BLaER1 (cell line): Measurements from ENCODE around the gene CTRB1.

Source experiments
- H3K27ac ChIP-seq: shearing (Covaris generic); formaldehyde crosslinking; 2 replicates; pipeline ENCODE4 v1.8.1; 2022
- H3K27me3 ChIP-seq: shearing (Covaris generic); formaldehyde crosslinking; 2 replicates; pipeline ENCODE4 v1.8.1; 2022
- H3K36me3 ChIP-seq: shearing (Covaris generic); formaldehyde crosslinking; 2 replicates; pipeline ENCODE4 v1.8.1; 2022
- H3K4me1 ChIP-seq: shearing (Covaris generic); formaldehyde crosslinking; 2 replicates; pipeline ENCODE4 v1.8.1; 2022
- H3K4me2 ChIP-seq: shearing (Covaris generic); formaldehyde crosslinking; 2 replicates; pipeline ENCODE4 v1.8.1; 2022
- H3K4me3 ChIP-seq: shearing (Covaris generic); formaldehyde crosslinking; 2 replicates; pipeline ENCODE4 v1.8.1; 2022
- H3K9ac ChIP-seq: shearing (Covaris generic); formaldehyde crosslinking; 2 replicates; pipeline ENCODE4 v1.8.1; 2022
- H3K9me3 ChIP-seq: shearing (Covaris generic); formaldehyde crosslinking; 2 replicates; pipeline ENCODE4 v1.8.1; 2022
- H4K20me1 ChIP-seq: shearing (Covaris generic); formaldehyde crosslinking; 2 replicates; pipeline ENCODE4 v1.8.1; 2022
- Cebpa-rat ChIP-seq: shearing (Covaris generic); IDR thresholded peaks from 2 replicates; pipeline ENCODE4 v1.8.1; 2022

CTRB1 gene

GRCh38 chr16:75246504-75247205 lies 27.9 kb downstream of the CTRB1 start:
- peaks cover 49% of the 10 kb centered on the region for H3K27me3 ChIP-seq
- H3K4me1 ChIP-seq, result peaks cover 46% of the 10 kb centered on the region
- no peak overlapping the region for H3K4me3 ChIP-seq
- H3K9ac ChIP-seq, result no peak overlapping the region
- H3K9me3 ChIP-seq, result no peaks in the 10 kb centered on the region
- peaks cover 53% of the 10 kb centered on the region for H4K20me1 ChIP-seq
- no peak overlapping the region for H3K27ac ChIP-seq
- H3K4me2 ChIP-seq, result no peak overlapping the region
- H3K36me3 ChIP-seq, result no peaks in the 10 kb centered on the region
- no peak for TF ChIP-seq Cebpa-rat

- Histone ChIP-seq H3K4me2 (no peak overlapping the region), H3K4me1 (peaks cover 46% of the 10 kb centered on the region), H3K9ac (no peak overlapping the region), H4K20me1 (peaks cover 58% of the 10 kb centered on the region), H3K4me3 (no peak overlapping the region), H3K27ac (no peak overlapping the region), H3K36me3 (no peaks in the 10 kb centered on the region), H3K27me3 (peaks cover 55% of the 10 kb centered on the region), H3K9me3 (no peaks in the 10 kb centered on the region)
- no peak for TF ChIP-seq Cebpa-rat
Measured at GRCh38 chr16:75247249-75247648, 28.5 kb downstream of the CTRB1 start.

GRCh38 chr16:75248142-75248535 lies 29.4 kb downstream of the CTRB1 start:
- H4K20me1 ChIP-seq, result peaks cover 67% of the 10 kb centered on the region
- no peak overlapping the region for H3K9ac ChIP-seq
- H3K4me3 ChIP-seq, result no peak overlapping the region
- H3K27ac ChIP-seq, result no peak overlapping the region
- H3K27me3 ChIP-seq, result peaks cover 64% of the 10 kb centered on the region
- H3K9me3 ChIP-seq, result no peaks in the 10 kb centered on the region
- no peak for TF ChIP-seq Cebpa-rat
- peaks cover 46% of the 10 kb centered on the region for H3K4me1 ChIP-seq
- no peaks in the 10 kb centered on the region for H3K36me3 ChIP-seq
- peak overlapping the region; percentile 39 for H3K4me2 ChIP-seq

GRCh38 chr16:75248536-75249380 lies 30.0 kb downstream of the CTRB1 start:
- H3K4me1 ChIP-seq, result peaks cover 44% of the 10 kb centered on the region
- H3K27me3 ChIP-seq, result peaks cover 70% of the 10 kb centered on the region
- peak overlapping the region; percentile 39 for H3K4me2 ChIP-seq
- H3K4me3 ChIP-seq, result no peak overlapping the region
- no peak for TF ChIP-seq Cebpa-rat
- H3K27ac ChIP-seq, result no peak overlapping the region
- H3K9ac ChIP-seq, result no peak overlapping the region
- no peaks in the 10 kb centered on the region for H3K36me3 ChIP-seq
- no peaks in the 10 kb centered on the region for H3K9me3 ChIP-seq
- H4K20me1 ChIP-seq, result peaks cover 73% of the 10 kb centered on the region

- Histone ChIP-seq H3K9ac (no peak overlapping the region), H3K4me3 (no peak overlapping the region), H3K4me1 (peaks cover 37% of the 10 kb centered on the region)
Measured at GRCh38 chr16:75249441-75249840, 30.7 kb downstream of the CTRB1 start.

GRCh38 chr16:75250089-75250808 lies 31.5 kb downstream of the CTRB1 start:
- Histone ChIP-seq H3K4me3 (peak overlapping the region; percentile 70), H3K9ac (0 out of 2 replicates have a peak overlapping the region, but pooled peaks have one; percentile 38), H3K27ac (no peak overlapping the region), H3K9me3 (no peaks in the 10 kb centered on the region), H3K4me1 (peaks cover 33% of the 10 kb centered on the region), H3K36me3 (no peaks in the 10 kb centered on the region), H4K20me1 (peaks cover 88% of the 10 kb centered on the region), H3K4me2 (peak overlapping the region; percentile 99), H3K27me3 (peaks cover 75% of the 10 kb centered on the region)
- TF ChIP-seq Cebpa-rat, result no peak

More at GRCh38 chr16:75249441-75249840, 30.7 kb downstream of the CTRB1 start:
- H3K9me3 ChIP-seq, result no peaks in the 10 kb centered on the region
- H3K27ac ChIP-seq, result no peak overlapping the region
- H3K36me3 ChIP-seq, result no peaks in the 10 kb centered on the region
- TF ChIP-seq Cebpa-rat, result no peak
- peaks cover 80% of the 10 kb centered on the region for H4K20me1 ChIP-seq
- H3K27me3 ChIP-seq, result peaks cover 75% of the 10 kb centered on the region
- no peak overlapping the region for H3K4me2 ChIP-seq

- TF ChIP-seq Cebpa-rat, result no peak
- Histone ChIP-seq H3K27me3 (peaks cover 75% of the 10 kb centered on the region), H3K36me3 (no peaks in the 10 kb centered on the region), H3K4me1 (peaks cover 29% of the 10 kb centered on the region), H4K20me1 (peaks cover 89% of the 10 kb centered on the region), H3K4me2 (peak overlapping the region; percentile 99), H3K4me3 (peak overlapping the region; percentile 70), H3K9ac (peak overlapping the region; percentile 38; the same call in 1 of the 2 replicates), H3K9me3 (no peaks in the 10 kb centered on the region), H3K27ac (no peak overlapping the region)
Measured at GRCh38 chr16:75250809-75251279, 32.1 kb downstream of the CTRB1 start.

GRCh38 chr16:75251280-75252048 lies 32.7 kb downstream of the CTRB1 start, which contains the start of gene BCAR1:
Gene BCAR1, minus strand, starts transcription at chr16:75251624. Its CDS starts 142 bp downstream, at chr16:75251482.
- no peak for TF ChIP-seq Cebpa-rat
- Histone ChIP-seq H3K4me3 (peak within 1 kb of the TSS; percentile 70), H3K27me3 (peaks cover 75% of the 10 kb centered on the region), H4K20me1 (peaks cover 88% of the 10 kb centered on the region), H3K9ac (peak within 1 kb of the TSS; percentile 38; the same call in 1 of the 2 replicates), H3K4me1 (peaks cover 29% of the 10 kb centered on the region), H3K27ac (no peak within 1 kb of the TSS), H3K9me3 (no peaks in the 10 kb centered on the region), H3K4me2 (peak within 1 kb of the TSS; percentile 99), H3K36me3 (no peaks in the 10 kb centered on the region)
